Measurements from ENCODE around the gene TMEM245.

TMEM245 gene

GRCh38 chr9:109159583-109159982 is 39.8 kb upstream of the TMEM245 start:
- Histone ChIP-seq H3K36me3 (no peaks in the 10 kb centered on the region), H3K27me3 (no peaks in the 10 kb centered on the region), H3K4me3 (no peak overlapping the region), H3K27ac (no peak overlapping the region), H3K4me1 (peaks cover 41% of the 10 kb centered on the region), H3K4me2 (no peak overlapping the region), H4K20me1 (no peaks in the 10 kb centered on the region), H3K9ac (no peak overlapping the region), H3K9me3 (no peaks in the 10 kb centered on the region)
- no peak for TF ChIP-seq Cebpa-rat (IDR thresholded peaks at IDR 0.05)

GRCh38 chr9:109158651-109159050 is 38.9 kb upstream of the TMEM245 start:
- no peak for TF ChIP-seq Cebpa-rat (IDR thresholded peaks at IDR 0.05)
- H3K4me2 ChIP-seq = no peak overlapping the region
- H3K9ac ChIP-seq = no peak overlapping the region
- H3K4me1 ChIP-seq = peaks cover 32% of the 10 kb centered on the region
- H3K27me3 ChIP-seq = no peaks in the 10 kb centered on the region
- H3K9me3 ChIP-seq = peaks cover 6% of the 10 kb centered on the region
- no peaks in the 10 kb centered on the region for H3K36me3 ChIP-seq
- H3K4me3 ChIP-seq = no peak overlapping the region
- no peaks in the 10 kb centered on the region for H4K20me1 ChIP-seq
- no peak overlapping the region for H3K27ac ChIP-seq

- no peak overlapping the region for H3K9ac ChIP-seq
- H3K4me3 ChIP-seq = no peak overlapping the region
- H3K4me2 ChIP-seq = no peak overlapping the region
- H3K4me1 ChIP-seq = peaks cover 27% of the 10 kb centered on the region
- H3K9me3 ChIP-seq = peaks cover 23% of the 10 kb centered on the region
- no peaks in the 10 kb centered on the region for H3K27me3 ChIP-seq
- H3K36me3 ChIP-seq = no peaks in the 10 kb centered on the region
- no peak for TF ChIP-seq Cebpa-rat (IDR thresholded peaks at IDR 0.05)
- H3K27ac ChIP-seq = no peak overlapping the region
- no peaks in the 10 kb centered on the region for H4K20me1 ChIP-seq
Observed at GRCh38 chr9:109156708-109157107, 37.0 kb upstream of the TMEM245 start.

- no peak for TF ChIP-seq Cebpa-rat (IDR thresholded peaks at IDR 0.05)
- 0 out of 2 replicates have a peak, but pooled peaks cover 3% of the 10 kb centered on the region for H3K4me1 ChIP-seq
- no peak overlapping the region for H3K4me3 ChIP-seq
- no peak overlapping the region for H3K4me2 ChIP-seq
- peaks cover 23% of the 10 kb centered on the region for H3K9me3 ChIP-seq
- H3K27ac ChIP-seq = no peak overlapping the region
- H3K36me3 ChIP-seq = no peaks in the 10 kb centered on the region
- no peaks in the 10 kb centered on the region for H4K20me1 ChIP-seq
- H3K27me3 ChIP-seq = no peaks in the 10 kb centered on the region
- H3K9ac ChIP-seq = no peak overlapping the region
Observed at GRCh38 chr9:109150925-109151545, 31.3 kb upstream of the TMEM245 start.

GRCh38 chr9:109149722-109150121 is 30.0 kb upstream of the TMEM245 start:
- no peak overlapping the region for H3K4me2 ChIP-seq
- no peak overlapping the region for H3K27ac ChIP-seq
- H3K4me1 ChIP-seq = no peaks in the 10 kb centered on the region
- no peaks in the 10 kb centered on the region for H3K27me3 ChIP-seq
- peaks cover 23% of the 10 kb centered on the region for H3K9me3 ChIP-seq
- H3K9ac ChIP-seq = no peak overlapping the region
- no peak overlapping the region for H3K4me3 ChIP-seq
- H3K36me3 ChIP-seq = no peaks in the 10 kb centered on the region
- H4K20me1 ChIP-seq = no peaks in the 10 kb centered on the region
- TF ChIP-seq Cebpa-rat (IDR thresholded peaks at IDR 0.05) = no peak

- no peak for TF ChIP-seq Cebpa-rat (IDR thresholded peaks at IDR 0.05)
- peaks cover 21% of the 10 kb centered on the region for H3K9me3 ChIP-seq
- no peak overlapping the region for H3K4me2 ChIP-seq
- no peaks in the 10 kb centered on the region for H3K27me3 ChIP-seq
- H3K4me3 ChIP-seq = no peak overlapping the region
- no peak overlapping the region for H3K27ac ChIP-seq
- no peaks in the 10 kb centered on the region for H4K20me1 ChIP-seq
- H3K9ac ChIP-seq = no peak overlapping the region
- H3K4me1 ChIP-seq = no peaks in the 10 kb centered on the region
- no peaks in the 10 kb centered on the region for H3K36me3 ChIP-seq
Observed at GRCh38 chr9:109149089-109149488, 29.3 kb upstream of the TMEM245 start.

- no peaks in the 10 kb centered on the region for H3K36me3 ChIP-seq
- no peak overlapping the region for H3K4me3 ChIP-seq
- no peak for TF ChIP-seq Cebpa-rat (IDR thresholded peaks at IDR 0.05)
- no peak overlapping the region for H3K4me2 ChIP-seq
- no peak overlapping the region for H3K9ac ChIP-seq
- H3K27me3 ChIP-seq = no peaks in the 10 kb centered on the region
- H4K20me1 ChIP-seq = no peaks in the 10 kb centered on the region
- H3K27ac ChIP-seq = no peak overlapping the region
- H3K9me3 ChIP-seq = no peaks in the 10 kb centered on the region
- H3K4me1 ChIP-seq = no peaks in the 10 kb centered on the region
Observed at GRCh38 chr9:109145051-109145450, 25.3 kb upstream of the TMEM245 start.

- H4K20me1 ChIP-seq = no peaks in the 10 kb centered on the region
- H3K9me3 ChIP-seq = no peaks in the 10 kb centered on the region
- H3K27me3 ChIP-seq = no peaks in the 10 kb centered on the region
- H3K9ac ChIP-seq = no peak overlapping the region
- H3K27ac ChIP-seq = no peak overlapping the region
- no peaks in the 10 kb centered on the region for H3K36me3 ChIP-seq
- H3K4me2 ChIP-seq = no peak overlapping the region
- TF ChIP-seq Cebpa-rat (IDR thresholded peaks at IDR 0.05) = no peak
- H3K4me3 ChIP-seq = no peak overlapping the region
- H3K4me1 ChIP-seq = no peaks in the 10 kb centered on the region
Observed at GRCh38 chr9:109143881-109144562, 24.3 kb upstream of the TMEM245 start.

GRCh38 chr9:109141375-109141774 is 21.6 kb upstream of the TMEM245 start:
- H3K4me1 ChIP-seq = no peaks in the 10 kb centered on the region
- no peaks in the 10 kb centered on the region for H3K9me3 ChIP-seq
- no peak overlapping the region for H3K9ac ChIP-seq
- no peaks in the 10 kb centered on the region for H3K36me3 ChIP-seq
- H3K4me2 ChIP-seq = no peak overlapping the region
- no peak overlapping the region for H3K27ac ChIP-seq
- H4K20me1 ChIP-seq = no peaks in the 10 kb centered on the region
- TF ChIP-seq Cebpa-rat (IDR thresholded peaks at IDR 0.05) = no peak
- no peak overlapping the region for H3K4me3 ChIP-seq
- no peaks in the 10 kb centered on the region for H3K27me3 ChIP-seq

GRCh38 chr9:109139851-109140250 is 20.1 kb upstream of the TMEM245 start:
- Histone ChIP-seq H4K20me1 (no peaks in the 10 kb centered on the region), H3K4me1 (no peaks in the 10 kb centered on the region), H3K36me3 (no peaks in the 10 kb centered on the region), H3K9me3 (no peaks in the 10 kb centered on the region), H3K9ac (no peak overlapping the region), H3K4me3 (no peak overlapping the region), H3K27ac (no peak overlapping the region), H3K4me2 (no peak overlapping the region), H3K27me3 (no peaks in the 10 kb centered on the region)
- TF ChIP-seq Cebpa-rat (IDR thresholded peaks at IDR 0.05) = no peak
